GM11168 (cell line): ENCODE results near the gene NYAP2.

Source experiments
- in situ Hi-C: fragments of 300-500 bp; cut with MboI; formaldehyde crosslinking; loops from one replicate; pipeline ENCODE4 v1.12.0; 2022; ENCODE audit warnings: low sequenced_read_pairs; ENCODE audit not compliant: unreplicated experiment

The NYAP2 gene

GRCh38 chr2:225612636-225613035 lies 213.1 kb downstream of the NYAP2 start:
- in situ Hi-C loops: no loop called here

GRCh38 chr2:225614915-225615314 lies 215.4 kb downstream of the NYAP2 start:
- in situ Hi-C loops: no loop called here

DNA sequence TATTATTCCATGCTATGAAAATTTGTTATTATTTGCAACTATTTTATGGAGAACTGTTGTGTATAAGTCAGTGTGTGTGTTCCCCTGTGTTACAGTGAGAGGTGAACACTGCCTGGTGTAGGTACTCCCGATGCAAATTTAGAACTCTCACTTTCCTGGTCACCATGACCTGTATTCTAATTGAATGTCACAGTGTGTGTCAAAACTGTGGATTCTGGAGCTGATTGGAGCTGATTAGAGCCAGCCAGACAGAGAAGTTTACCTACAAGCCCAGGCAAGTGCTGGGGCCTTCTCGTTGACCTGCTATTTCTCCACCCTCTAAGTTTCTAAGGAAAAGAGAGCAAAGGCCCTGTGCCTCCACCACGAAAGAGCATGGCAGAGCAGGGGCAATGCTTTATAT lies 216.0 kb downstream of the NYAP2 start:
- in situ Hi-C loops: no loop called here

- in situ Hi-C loops: no loop called here
Measured at GRCh38 chr2:225616372-225616771, 216.9 kb downstream of the NYAP2 start.

GRCh38 chr2:225616848-225617247 lies 217.3 kb downstream of the NYAP2 start:
- in situ Hi-C loops: no loop called here

GRCh38 chr2:225620227-225620626 lies 220.7 kb downstream of the NYAP2 start:
- in situ Hi-C loops: no loop called here

DNA sequence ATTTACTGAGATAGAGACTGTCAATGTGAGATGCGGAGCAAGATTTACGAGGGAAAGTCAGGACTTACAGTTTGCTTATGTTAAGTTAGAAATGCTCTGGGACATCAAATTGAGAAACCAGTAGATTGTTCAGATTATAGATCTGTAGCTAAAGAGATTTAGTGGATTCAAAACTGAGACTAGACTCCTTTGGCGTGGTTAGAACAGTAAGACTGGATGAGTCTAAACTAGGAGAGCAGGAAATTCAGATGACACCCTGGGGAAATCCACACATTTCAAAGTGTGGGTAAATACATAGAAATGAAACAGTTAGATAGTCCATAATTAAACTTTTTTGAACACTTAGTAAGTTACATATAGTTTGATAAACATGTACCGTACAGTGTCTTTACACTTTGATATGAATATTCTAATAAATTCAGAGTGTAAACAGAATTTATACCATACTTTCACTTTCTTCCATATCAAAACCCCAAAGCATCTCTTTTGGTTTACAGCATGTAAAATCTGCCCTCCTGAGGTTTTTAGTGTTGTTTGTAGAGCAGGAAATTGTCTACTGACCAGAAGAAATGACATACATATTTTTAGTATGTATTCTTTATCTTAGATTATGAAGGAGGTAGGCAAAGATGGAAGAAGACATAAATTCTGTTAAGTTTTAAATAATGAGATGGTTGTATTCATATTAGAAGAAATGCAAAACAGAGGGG lies 231.5 kb downstream of the NYAP2 start:
- in situ Hi-C loops: no loop called here

- in situ Hi-C loops: no loop called here
Measured at GRCh38 chr2:225632351-225632750, 232.8 kb downstream of the NYAP2 start.

- in situ Hi-C loops: no loop called here
Measured at GRCh38 chr2:225636558-225636957, 237.0 kb downstream of the NYAP2 start.

- in situ Hi-C loops: no loop called here
Measured at GRCh38 chr2:225637259-225637658, 237.7 kb downstream of the NYAP2 start.

GRCh38 chr2:225640550-225640949 lies 241.0 kb downstream of the NYAP2 start:
- in situ Hi-C loops: no loop called here

DNA sequence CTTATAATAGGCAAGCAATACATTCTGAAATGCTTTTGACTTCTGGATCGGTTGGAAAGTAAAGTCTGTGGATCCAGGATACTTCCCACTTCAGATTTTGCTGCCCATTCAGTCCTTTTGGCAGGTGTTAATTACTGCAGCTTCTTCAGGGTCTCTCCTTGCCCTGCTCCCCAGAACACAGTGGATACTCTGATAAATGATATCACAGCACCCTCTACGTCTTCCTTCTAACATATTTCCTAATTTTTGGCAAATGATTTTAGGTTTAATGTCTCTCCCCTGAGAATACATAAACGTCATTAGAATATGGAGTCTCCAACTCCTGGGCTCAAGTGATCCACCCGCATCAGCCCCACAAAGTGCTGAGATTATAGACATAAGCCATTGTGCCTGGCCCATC lies 249.8 kb downstream of the NYAP2 start:
- in situ Hi-C loops: no loop called here

DNA sequence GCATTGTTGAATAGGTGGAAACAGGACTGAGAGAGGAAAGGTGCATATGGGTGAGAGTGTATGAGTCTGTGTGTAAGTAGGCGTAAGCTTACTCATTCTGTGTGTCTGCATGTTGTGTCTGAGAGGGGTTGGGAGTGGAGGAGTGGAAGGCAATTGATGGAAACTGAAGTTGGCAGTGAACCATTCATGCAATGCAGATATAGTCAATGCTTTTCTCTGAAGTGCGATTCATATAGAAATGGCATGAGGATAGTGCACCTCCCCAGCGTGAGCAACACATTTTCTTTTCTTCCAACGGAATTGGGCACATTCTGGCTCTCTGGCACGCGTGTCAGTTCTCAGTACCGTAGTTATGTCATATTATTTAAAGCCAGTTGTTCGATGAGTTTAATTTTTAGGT lies 250.5 kb downstream of the NYAP2 start:
- in situ Hi-C loops: loop anchor here (25.0 kb wide), 3 partner anchors 363 to 1162 kb away; no protein-coding TSS in a partner anchor

DNA sequence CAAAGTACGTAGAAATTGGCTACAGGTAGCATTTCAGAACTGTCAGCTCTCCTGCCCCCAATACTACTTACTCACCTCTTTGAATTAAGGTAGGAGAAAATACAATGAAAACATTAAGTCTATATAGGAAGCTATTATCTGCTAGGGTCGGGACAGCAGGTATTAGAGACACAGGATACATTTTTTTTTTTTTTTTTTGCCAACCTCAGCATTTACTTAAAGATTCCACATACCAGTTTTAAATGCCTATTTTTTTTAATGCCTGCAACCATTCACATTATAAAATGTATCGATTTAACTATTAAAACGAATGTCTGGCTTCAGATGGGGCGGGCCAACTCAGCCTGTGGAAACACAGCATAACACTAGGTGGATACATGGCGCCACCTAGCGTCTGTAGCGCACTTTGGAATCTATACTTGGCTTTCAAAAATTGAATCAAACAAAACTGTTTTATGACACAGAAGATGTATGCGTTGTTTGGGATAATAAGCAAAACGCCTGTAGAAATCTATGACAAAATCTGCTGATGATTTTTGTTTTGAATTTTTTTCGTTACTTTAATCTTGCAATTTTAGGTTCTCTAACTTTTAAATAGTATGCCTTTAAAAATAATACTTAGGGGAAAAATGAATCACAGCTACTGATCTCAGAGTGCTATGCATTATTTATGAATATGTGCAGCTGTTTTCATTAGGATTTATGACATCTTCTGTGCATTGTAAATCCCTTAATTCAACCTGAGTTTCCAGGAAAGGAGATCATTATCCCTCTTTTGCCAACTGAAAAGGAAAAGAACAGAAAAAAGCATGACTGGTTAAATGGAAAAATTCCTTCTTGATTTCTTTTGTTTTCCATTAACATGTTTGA lies 261.0 kb downstream of the NYAP2 start:
- in situ Hi-C loops: loop anchor here (25.0 kb wide), 3 partner anchors 373 to 1152 kb away; no protein-coding TSS in a partner anchor

- in situ Hi-C loops: loop anchor here (25.0 kb wide), 3 partner anchors 375 to 1150 kb away; no protein-coding TSS in a partner anchor
Measured at GRCh38 chr2:225662101-225662500, 262.6 kb downstream of the NYAP2 start.

DNA sequence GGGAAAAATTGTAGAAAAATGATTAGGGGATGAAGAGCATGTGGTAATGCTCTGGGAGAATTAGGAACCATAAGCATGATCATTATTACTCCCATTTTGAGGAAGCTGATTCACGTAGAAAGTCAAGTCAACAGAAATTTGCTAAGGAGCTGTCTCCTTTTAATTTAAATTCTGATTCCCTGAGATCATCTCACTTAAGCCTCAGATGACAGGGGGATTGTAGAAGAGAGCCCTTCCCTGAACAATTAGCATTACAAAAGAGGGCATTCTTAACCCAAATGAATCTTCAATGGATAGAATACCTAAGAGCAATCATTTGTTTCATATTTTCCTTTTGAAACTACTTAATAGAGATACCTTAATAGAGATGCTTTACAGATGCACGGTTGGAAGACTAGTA lies 267.9 kb downstream of the NYAP2 start:
- in situ Hi-C loops: loop anchor here (25.0 kb wide), 3 partner anchors 380 to 1145 kb away; no protein-coding TSS in a partner anchor

GRCh38 chr2:225668606-225669266 lies 269.2 kb downstream of the NYAP2 start:
- in situ Hi-C loops: loop anchor here (25.0 kb wide), 3 partner anchors 381 to 1144 kb away; no protein-coding TSS in a partner anchor

DNA sequence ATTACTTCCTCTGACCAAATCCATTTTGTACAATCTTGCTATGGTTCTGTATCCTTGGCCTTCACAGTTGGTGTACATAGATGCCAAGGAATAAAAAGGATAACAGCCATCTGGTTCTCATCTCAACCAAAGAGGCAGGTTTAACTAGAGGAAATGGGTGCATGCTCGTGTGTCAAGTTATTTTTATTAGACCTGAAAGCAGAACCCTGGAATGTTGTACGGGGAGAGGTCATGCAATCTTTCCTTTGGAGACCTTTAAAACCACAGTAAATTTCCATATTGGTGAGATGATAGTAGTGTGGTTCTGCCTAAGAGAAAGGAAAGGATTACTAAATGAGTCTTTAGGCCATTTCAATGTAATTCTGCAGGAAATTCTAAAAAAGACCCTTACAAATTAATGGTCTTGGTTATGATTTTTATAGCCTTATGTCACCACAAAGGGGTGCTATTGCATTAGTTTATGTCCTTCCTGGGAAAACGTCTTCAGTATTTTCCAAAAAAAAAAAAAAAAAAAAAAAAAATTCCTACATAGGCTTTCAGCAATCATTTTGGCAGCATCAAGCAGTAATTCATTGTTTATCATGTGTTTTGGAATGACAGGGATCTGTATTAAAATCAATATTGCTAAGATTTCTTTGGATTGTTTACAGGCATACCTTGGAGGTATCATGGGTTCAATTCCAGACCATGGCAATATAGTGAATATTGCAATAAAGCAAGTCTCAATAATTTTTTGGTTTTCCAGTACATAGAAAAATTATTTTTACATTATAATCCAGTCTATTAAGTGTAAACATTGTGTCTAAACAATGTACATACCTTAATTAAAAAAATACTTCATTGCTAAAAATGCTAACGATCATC lies 270.8 kb downstream of the NYAP2 start:
- in situ Hi-C loops: loop anchor here (25.0 kb wide), 3 partner anchors 383 to 1142 kb away; no protein-coding TSS in a partner anchor

- in situ Hi-C loops: no loop called here
Measured at GRCh38 chr2:225678792-225679191, 279.3 kb downstream of the NYAP2 start.

GRCh38 chr2:225683258-225683657 lies 283.7 kb downstream of the NYAP2 start:
- in situ Hi-C loops: no loop called here
